H1 (cell line): ENCODE data around the gene CRKL. TPM values are rescaled to one million over a fixed set of nuclear protein-coding genes. Genes with fewer than 3 reads are reported as not detected.

Experiments used
- CTCF ChIA-PET: fragments of 300-600 bp; sonication (Branson Sonifier 250); formaldehyde crosslinking; loops from one replicate; lab custom pipeline; 2021; ENCODE audit not compliant: partially characterized antibody; lab: Charles Lee
- POLR2A ChIA-PET: fragments of 300-600 bp; sonication (Branson Sonifier 250); formaldehyde crosslinking; loops from one replicate; lab custom pipeline; 2021; ENCODE audit warnings: inconsistent platforms; ENCODE audit not compliant: partially characterized antibody; lab: Charles Lee
- DNase-seq, 2 experiments: peaks; one replicate each; pipeline versions ENCODE4 v3.0.0 to v3.0.0-alpha.2; 2010 to 2022; ENCODE audit warnings: low spot score in 2 of 2, low read depth in 1 of 2, mixed read lengths in 1 of 2
- FAIRE-seq: peaks from 2 replicates; lab custom pipeline; 2011; peaks lifted over from hg19 to GRCh38; lab: Jason Lieb, UNC
- H2AFZ ChIP-seq: 2 replicates; pipeline ENCODE4 v1.8.1; 2012; ENCODE audit warnings: low read length, inconsistent platforms
- H2AK5ac ChIP-seq: 2 replicates; pipeline ENCODE4 v1.6.1; 2013; ENCODE audit warnings: low read depth, low read length
- H2BK120ac ChIP-seq: replicated peaks from 2 replicates; pipeline ENCODE3; 2013; ENCODE audit warnings: low read depth, low read length, inconsistent platforms
- H2BK12ac ChIP-seq: 2 replicates; pipeline ENCODE4 v1.6.1; 2013; ENCODE audit warnings: low read depth, low read length
- H2BK15ac ChIP-seq: 2 replicates; pipeline ENCODE4 v1.6.1; 2013; ENCODE audit warnings: low read length
- H2BK20ac ChIP-seq: 2 replicates; pipeline ENCODE4 v1.6.1; 2013; ENCODE audit warnings: low read length
- H2BK5ac ChIP-seq: 2 replicates; pipeline ENCODE4 v1.6.1; 2013; ENCODE audit warnings: low read depth, low read length
- H3K14ac ChIP-seq: 2 replicates; pipeline ENCODE4 v1.6.1; 2013; ENCODE audit warnings: inconsistent platforms; ENCODE audit not compliant: insufficient read length
- H3K18ac ChIP-seq: 2 replicates; pipeline ENCODE4 v1.6.1; 2013; ENCODE audit warnings: low read length; ENCODE audit errors: extremely low read depth
- H3K23ac ChIP-seq: 2 replicates; pipeline ENCODE4 v1.6.1; 2013; ENCODE audit warnings: inconsistent platforms; ENCODE audit not compliant: insufficient read length
- H3K23me2 ChIP-seq: 2 replicates; pipeline ENCODE4 v1.6.1; 2013; ENCODE audit warnings: low read depth, low read length
- H3K27ac ChIP-seq: 2 replicates; pipeline ENCODE4 v1.6.1; 2011; ENCODE audit warnings: low read depth, low read length, inconsistent platforms
- H3K27me3 ChIP-seq, 4 experiments: replicated peaks in 1 of 4; 1 replicate in 1 of 4; 2 replicates in 3 of 4; pipeline versions ENCODE4 v1.6.1 to v1.8.1; 2011 to 2013; ENCODE audit warnings: low read length in 3 of 4, mild to moderate bottlenecking in 3 of 4, inconsistent platforms in 2 of 4, mixed read lengths in 2 of 4, moderate library complexity in 1 of 4; ENCODE audit not compliant: control insufficient read depth in 3 of 4, insufficient read depth in 3 of 4; ENCODE audit errors: extremely low read depth in 1 of 4
- H3K36me3 ChIP-seq, 4 experiments: 2 replicates each; pipeline versions ENCODE4 v1.6.1 to v1.8.1; 2011 to 2013; ENCODE audit warnings: mild to moderate bottlenecking in 4 of 4, low read length in 3 of 4, moderate library complexity in 2 of 4, control low read depth in 1 of 4, inconsistent platforms in 1 of 4; ENCODE audit not compliant: insufficient read depth in 4 of 4, control insufficient read depth in 2 of 4
- H3K4ac ChIP-seq: replicated peaks from 2 replicates; pipeline ENCODE3; 2013; ENCODE audit warnings: low read length, low read depth, mixed read lengths, inconsistent platforms; ENCODE audit not compliant: insufficient read length
- H3K4me1 ChIP-seq, 4 experiments: replicated peaks in 1 of 4; 1 replicate in 1 of 4; 2 replicates in 3 of 4; pipeline versions ENCODE4 v1.6.1 to v1.8.1; 2011 to 2013; ENCODE audit warnings: low read length in 3 of 4, inconsistent platforms in 2 of 4, mixed read lengths in 1 of 4; ENCODE audit not compliant: insufficient read depth in 4 of 4, control insufficient read depth in 3 of 4
- H3K4me2 ChIP-seq, 2 experiments: 2 replicates each; pipeline versions ENCODE4 v1.6.1 to v1.8.1; 2011 to 2013; ENCODE audit warnings: low read depth in 2 of 2, low read length in 2 of 2, control low read depth in 1 of 2, inconsistent platforms in 1 of 2, mild to moderate bottlenecking in 1 of 2; ENCODE audit not compliant: insufficient read depth in 1 of 2
- H3K4me3 ChIP-seq, 4 experiments: fragments of 200-600, 300-600 bp in 1 of 4; sonication (generic), shearing (Covaris generic), sonication (Bioruptor Twin) in 1 of 4; 2 replicates each; pipeline versions ENCODE4 v1.5.1 to v1.8.1; 2011 to 2016; ENCODE audit warnings: low read length in 4 of 4, low read depth in 3 of 4, control low read depth in 2 of 4, inconsistent platforms in 2 of 4, mild to moderate bottlenecking in 2 of 4, mixed read lengths in 1 of 4, moderate library complexity in 1 of 4; ENCODE audit not compliant: insufficient read depth in 2 of 4; ENCODE audit errors: extremely low read depth in 1 of 4
- H3K56ac ChIP-seq: replicated peaks from 2 replicates; pipeline ENCODE3; 2013; ENCODE audit warnings: low read depth, mild to moderate bottlenecking, mixed read lengths, low read length, inconsistent platforms; ENCODE audit not compliant: insufficient read length
- H3K79me1 ChIP-seq: 2 replicates; pipeline ENCODE4 v1.6.1; 2013; ENCODE audit warnings: low read depth, low read length, control low read depth
- H3K79me2 ChIP-seq, 2 experiments: 2 replicates each; pipeline versions ENCODE4 v1.6.1 to v1.8.1; 2012 to 2013; ENCODE audit warnings: low read length in 2 of 2, mild to moderate bottlenecking in 2 of 2, inconsistent platforms in 1 of 2; ENCODE audit not compliant: insufficient read depth in 2 of 2, control insufficient read depth in 1 of 2
- H3K9ac ChIP-seq, 4 experiments: replicated peaks in 1 of 4; 1 replicate in 1 of 4; 2 replicates in 3 of 4; pipeline versions ENCODE4 v1.6.1 to v1.8.1; 2011 to 2013; ENCODE audit warnings: low read depth in 3 of 4, low read length in 3 of 4, control low read depth in 2 of 4, mild to moderate bottlenecking in 2 of 4, moderate library complexity in 2 of 4, inconsistent platforms in 1 of 4; ENCODE audit errors: extremely low read depth in 1 of 4
- H3K9me3 ChIP-seq, 2 experiments: 2 replicates each; pipeline versions ENCODE4 v1.6.1 to v1.8.1; 2012 to 2013; ENCODE audit warnings: mild to moderate bottlenecking in 2 of 2, moderate library complexity in 2 of 2, control low read depth in 1 of 2, inconsistent platforms in 1 of 2, low read depth in 1 of 2, low read length in 1 of 2, mixed read lengths in 1 of 2; ENCODE audit not compliant: insufficient read depth in 2 of 2
- H4K20me1 ChIP-seq, 2 experiments: replicated peaks in 1 of 2; 2 replicates each; pipeline versions ENCODE3 to v1.8.1; 2011 to 2013; ENCODE audit warnings: inconsistent platforms in 2 of 2, low read length in 2 of 2, mild to moderate bottlenecking in 1 of 2; ENCODE audit not compliant: insufficient read depth in 2 of 2, control insufficient read depth in 1 of 2
- H4K5ac ChIP-seq: 2 replicates; pipeline ENCODE4 v1.6.1; 2013; ENCODE audit warnings: low read length, low read depth, mixed read lengths, inconsistent platforms; ENCODE audit not compliant: insufficient read length
- H4K8ac ChIP-seq: 2 replicates; pipeline ENCODE4 v1.8.0; 2013; ENCODE audit warnings: mild to moderate bottlenecking, moderate library complexity, low read length, inconsistent platforms; ENCODE audit not compliant: insufficient read depth; ENCODE audit errors: extremely low read depth
- H4K91ac ChIP-seq: replicated peaks from 2 replicates; pipeline ENCODE3; 2013; ENCODE audit warnings: low read length, mixed read lengths, inconsistent platforms; ENCODE audit not compliant: insufficient read length
- ATF2 ChIP-seq: IDR thresholded peaks from 2 replicates; pipeline ENCODE4 v1.6.1; 2012; ENCODE audit warnings: low read length, inconsistent platforms
- NANOG ChIP-seq: IDR thresholded peaks from 2 replicates; pipeline ENCODE4 v1.6.1; 2011; ENCODE audit warnings: low read length, low read depth, mild to moderate bottlenecking, inconsistent platforms; ENCODE audit not compliant: insufficient read depth, poor library complexity, severe bottlenecking
- PHF8 ChIP-seq: fragments of 200-600 bp; sonication (generic); conservative IDR thresholded peaks from 2 replicates; pipeline ENCODE4 v1.7.1; 2012; ENCODE audit warnings: low read depth, mild to moderate bottlenecking, inconsistent platforms, low read length, moderate library complexity
- RFX5 ChIP-seq: IDR thresholded peaks from 2 replicates; pipeline ENCODE4 v1.6.1; 2011; ENCODE audit warnings: low read depth, low read length, improper control_type of control experiment, borderline replicate concordance
- RXRA ChIP-seq: IDR thresholded peaks from 2 replicates; pipeline ENCODE4 v1.6.1; 2011; ENCODE audit warnings: low read depth, mild to moderate bottlenecking, low read length, moderate library complexity; ENCODE audit not compliant: insufficient read depth
- SP1 ChIP-seq: IDR thresholded peaks from 2 replicates; pipeline ENCODE4 v1.6.1; 2011; ENCODE audit warnings: low read depth, low read length
- SUZ12 ChIP-seq: fragments of 200-600 bp; sonication (generic); IDR thresholded peaks from 2 replicates; pipeline ENCODE4 v1.6.1; 2012; ENCODE audit warnings: mild to moderate bottlenecking, inconsistent platforms, low read length, moderate library complexity, mixed read lengths
- TAF1 ChIP-seq: IDR thresholded peaks from 2 replicates; pipeline ENCODE4 v1.6.1; 2011; ENCODE audit warnings: mild to moderate bottlenecking, low read depth, low read length
- TAF7 ChIP-seq: optimal IDR thresholded peaks from 2 replicates; pipeline ENCODE3; 2011; ENCODE audit warnings: low read depth, mild to moderate bottlenecking, inconsistent platforms, low read length, moderate library complexity, borderline replicate concordance
- WGBS, 2 experiments: shearing (Covaris generic) in 1 of 2; methylation state at CpG; one replicate each; pipeline versions ENCODE4 v1.1.6 to v1.1.7; 2013 to 2015; ENCODE audit warnings: low lambda C conversion rate in 2 of 2, mixed read lengths in 2 of 2, inconsistent platforms in 1 of 2, low coverage in 1 of 2, missing lambda C conversion rate in 1 of 2; ENCODE audit not compliant: insufficient replicate concordance in 2 of 2, insufficient coverage in 1 of 2, insufficient read length in 1 of 2; ENCODE audit errors: extremely low coverage in 1 of 2, missing lambda C conversion rate in 1 of 2; 5-methylcytosine and 5-hydroxymethylcytosine counted together
- polyA plus RNA-seq, 7 experiments: library from polyadenylated mRNA; depleted of rRNA in 3 of 7; stranded (reverse) in 5 of 7; unstranded in 2 of 7; fragments of >200 nt in 5 of 7; fragments of 200-250 nt in 2 of 7; gene quantifications; 1 replicate in 5 of 7; 2 replicates in 1 of 7; 4 replicates in 1 of 7; pipeline versions ENCODE4 v1.2.1 to v1.2.3, GENCODE V29; 2011 to 2013; ENCODE audit warnings: missing spikeins in 2 of 7, mixed read lengths in 2 of 7
- total RNA-seq: library from RNA; stranded (reverse); fragmentation: NEBNext Ultra II Directional; extraction: Animal tissue kit (Norgen Biotek cat#: 25700); gene quantifications from 2 replicates; pipeline ENCODE4 v1.2.1, GENCODE V29; 2021

CRKL gene
- total and polyA plus RNA-seq, 2 of the 8 experiments (the other 6 are each of a cell fraction or from before 2014, with no cell fraction given), result 34.5 to 94.5 TPM

- WGBS, 2 experiments, result 21% methylated on average over 23 of the region's 65 CpGs; no CpG with 5 or more reads in 1 of the 2 experiments
- H3K27me3 ChIP-seq, result peaks cover 34 to 70% (median 60%) of the 10 kb centered on the region in 4 experiments
- CTCF ChIA-PET, result interaction anchor here (0.8 to 1.4 kb wide), 4 partner anchors 80 to 182 kb away, joined by 3 read pairs; no protein-coding TSS in a partner anchor
- no peak for TF ChIP-seq RFX5
- TF ChIP-seq NANOG, result no peak
- TF ChIP-seq SUZ12, result peak; percentile 56
- no peak for TF ChIP-seq PHF8
- TF ChIP-seq ATF2, result no peak
- no peak for TF ChIP-seq SP1
- TF ChIP-seq TAF7, result no peak
- TF ChIP-seq RXRA, result no peak
- TF ChIP-seq TAF1, result no peak
These were observed 48.1 kb downstream of the CRKL start for GRCh38 chr22:20965104-20965887.

More at GRCh38 chr22:20965104-20965887, 48.1 kb downstream of the CRKL start:
- peak overlapping the region; percentile 62 to 66; a peak in 3 of 4 replicates for H3K4me2 ChIP-seq
- no peak overlapping the region; a peak in 1 of 7 replicates for H3K9ac ChIP-seq
- H3K4me3 ChIP-seq, result peak overlapping the region; percentile 14 to 54 (median 29); a peak in 6 of 8 replicates
- peaks cover 6 to 11% of the 10 kb centered on the region in 2 experiments for H4K20me1 ChIP-seq
- H2BK120ac ChIP-seq, result no peak overlapping the region
- H3K9me3 ChIP-seq, result no peaks in the 10 kb centered on the region
- H4K8ac ChIP-seq, result no peak overlapping the region; the same call in 1 of the 2 replicates
- H3K56ac ChIP-seq, result no peak overlapping the region
- no peak overlapping the region; the same call in 1 of the 2 replicates for H3K18ac ChIP-seq
- POLR2A ChIA-PET, result interaction anchor here (0.7 to 2.3 kb wide), 3 partner anchors 10 to 34 kb away, joined by 3 to 7 read pairs (median 3); partner anchors contain the start of gene LZTR1
- H3K36me3 ChIP-seq, result no peaks in the 10 kb centered on the region
- H4K5ac ChIP-seq, result no peak overlapping the region
- no peak overlapping the region for H2BK5ac ChIP-seq
- H3K23ac ChIP-seq, result no peak overlapping the region
- no peaks in the 10 kb centered on the region for H3K79me2 ChIP-seq
- no peak overlapping the region; the same call in 1 of the 2 replicates for H2AFZ ChIP-seq
- no peak overlapping the region for H4K91ac ChIP-seq
- no peak overlapping the region for H3K27ac ChIP-seq
- no peak overlapping the region for H2BK12ac ChIP-seq
- no peaks in the 10 kb centered on the region for H3K79me1 ChIP-seq
- no peak overlapping the region for H2AK5ac ChIP-seq
- H2BK20ac ChIP-seq, result no peak overlapping the region
- FAIRE-seq (no peak), DNase-seq (peak in 1 of 2 experiments; percentile 66)
- peaks cover 0 to 18% (median 12%) of the 10 kb centered on the region in 4 experiments; a peak in 6 of 7 replicates for H3K4me1 ChIP-seq
- no peak overlapping the region for H2BK15ac ChIP-seq
- peaks cover 2% of the 10 kb centered on the region; the same call in 1 of the 2 replicates for H3K23me2 ChIP-seq
- H3K14ac ChIP-seq, result no peak overlapping the region
- no peak overlapping the region for H3K4ac ChIP-seq
